Posterior vena cava (tissue), 2 donors: ENCODE results near the gene FLRT1. TPM values are rescaled to one million over a fixed set of nuclear protein-coding genes. Genes with fewer than 3 reads are reported as not detected.

Experiments used
- DNase-seq: peaks from one replicate; pipeline ENCODE4 v3.0.0-alpha.2; 2020; ENCODE audit warnings: low spot score
- intact Hi-C, 2 donors: fragments of 100-400 bp; cut with DNase I; formaldehyde crosslinking; loops; one replicate each; pipeline versions ENCODE4 v1.14.1 to v1.14.2; 2022 to 2023
- total RNA-seq, 2 donors: library from RNA; stranded (reverse); fragmentation: NEBNext Ultra II Directional; extraction: Animal tissue kit (Norgen Biotek cat#: 25700); gene quantifications; one replicate each; pipeline ENCODE4 v1.2.1, GENCODE V29; 2021
- donor health status: DM: yes; HTN: yes; CAD: no.
- donor health status: DM: yes; HTN: yes; CAD: no.

Gene FLRT1
- total RNA-seq, 2 donors from 2014 or later: 0.14 to 0.29 TPM

GRCh38 chr11:64004590-64004984, 31.1 kb upstream of the FLRT1 start:
- intact Hi-C loops: loop anchor here in 1 of 2 donors (5.0 kb wide), 1 partner anchor 307 kb away; no protein-coding TSS in a partner anchor
- no peak for DNase-seq

GRCh38 chr11:64005691-64006090, 30.0 kb upstream of the FLRT1 start:
- DNase-seq: no peak
- intact Hi-C loops: no loop called here

- intact Hi-C loops: no loop called here
- DNase-seq: no peak
Measured at GRCh38 chr11:64006398-64006797, 29.3 kb upstream of the FLRT1 start.

- intact Hi-C loops: no loop called here
- no peak for DNase-seq
Measured at GRCh38 chr11:64007160-64007628, 28.5 kb upstream of the FLRT1 start.

- peak; percentile 95 for DNase-seq
- intact Hi-C loops: no loop called here
Measured at GRCh38 chr11:64007629-64008282, 28.0 kb upstream of the FLRT1 start.

- no peak for DNase-seq
- intact Hi-C loops: no loop called here
Measured at GRCh38 chr11:64008283-64008913, 27.3 kb upstream of the FLRT1 start.

- DNase-seq: no peak
- intact Hi-C loops: no loop called here
Measured at GRCh38 chr11:64008914-64009633, 26.7 kb upstream of the FLRT1 start.

- intact Hi-C loops: loop anchor here in 1 of 2 donors (5.0 kb wide), 1 partner anchor 118 kb away; no protein-coding TSS in a partner anchor
- no peak for DNase-seq
Measured at GRCh38 chr11:64009710-64010109, 26.0 kb upstream of the FLRT1 start.

- intact Hi-C loops: loop anchor here in 1 of 2 donors (5.0 kb wide), 1 partner anchor 117 kb away; no protein-coding TSS in a partner anchor
- DNase-seq: no peak
Measured at GRCh38 chr11:64010783-64011182, 24.9 kb upstream of the FLRT1 start.

- intact Hi-C loops: loop anchor here in 1 of 2 donors (5.0 kb wide), 1 partner anchor 116 kb away; no protein-coding TSS in a partner anchor
- DNase-seq: no peak
Measured at GRCh38 chr11:64011371-64011770, 24.4 kb upstream of the FLRT1 start.

GRCh38 chr11:64013141-64013896, 22.4 kb upstream of the FLRT1 start:
- DNase-seq: no peak
- intact Hi-C loops: loop anchor here in 1 of 2 donors (5.0 kb wide), 1 partner anchor 114 kb away; no protein-coding TSS in a partner anchor

- intact Hi-C loops: loop anchor here in 1 of 2 donors (5.0 kb wide), 1 partner anchor 113 kb away; no protein-coding TSS in a partner anchor
- no peak for DNase-seq
Measured at GRCh38 chr11:64014356-64014755, 21.4 kb upstream of the FLRT1 start.

GRCh38 chr11:64015510-64015909, 20.2 kb upstream of the FLRT1 start:
- DNase-seq: no peak
- intact Hi-C loops: loop anchor here in 1 of 2 donors (5.0 kb wide), 1 partner anchor 1993 kb away; no protein-coding TSS in a partner anchor

GRCh38 chr11:64015935-64016845, 19.5 kb upstream of the FLRT1 start:
- DNase-seq: no peak
- intact Hi-C loops: loop anchor here in 1 of 2 donors (5.0 kb wide), 1 partner anchor 1994 kb away; no protein-coding TSS in a partner anchor

GRCh38 chr11:64017945-64018224, 17.8 kb upstream of the FLRT1 start:
- no peak for DNase-seq
- intact Hi-C loops: loop anchor here in 1 of 2 donors (5.0 kb wide), 1 partner anchor 1996 kb away; no protein-coding TSS in a partner anchor

GRCh38 chr11:64018310-64018709, 17.4 kb upstream of the FLRT1 start:
- intact Hi-C loops: loop anchor here in 1 of 2 donors (5.0 kb wide), 1 partner anchor 1996 kb away; no protein-coding TSS in a partner anchor
- no peak for DNase-seq

GRCh38 chr11:64019106-64020037, 16.4 kb upstream of the FLRT1 start:
- DNase-seq: no peak
- intact Hi-C loops: loop anchor here in 1 of 2 donors (5.0 kb wide), 1 partner anchor 1997 kb away; no protein-coding TSS in a partner anchor
